Kidney epithelial cell (primary cell): Measurements from ENCODE around the gene MEIOSIN. TPM values are rescaled to one million over a fixed set of nuclear protein-coding genes. Genes with fewer than 3 reads are reported as not detected.

ENCODE experiments used
- DNase-seq: peaks from one replicate; pipeline ENCODE4 v3.0.0-alpha.2; 2010; ENCODE audit warnings: low read depth
- H3K27me3 ChIP-seq: 2 replicates; pipeline ENCODE4 v1.6.0; 2011; ENCODE audit warnings: low read length; ENCODE audit not compliant: control insufficient read depth, insufficient read depth
- H3K36me3 ChIP-seq: 2 replicates; pipeline ENCODE4 v1.5.1; 2011; ENCODE audit warnings: low read length; ENCODE audit not compliant: control insufficient read depth, insufficient read depth
- H3K4me3 ChIP-seq: 2 replicates; pipeline ENCODE4 v1.5.1; 2011; ENCODE audit warnings: low read depth, mild to moderate bottlenecking, control low read depth, low read length
- CTCF ChIP-seq: IDR thresholded peaks from 2 replicates; pipeline ENCODE4 v1.5.1; 2011; ENCODE audit warnings: mild to moderate bottlenecking, moderate library complexity, low read length, control low read depth, inconsistent platforms; ENCODE audit not compliant: insufficient read depth, poor library complexity, severe bottlenecking
- total RNA-seq: library from RNA; depleted of rRNA; stranded (reverse); fragments of >200 nt; gene quantifications from 2 replicates; pipeline ENCODE4 v1.2.3, GENCODE V29; 2015

MEIOSIN gene
- total RNA-seq, 1 donor from 2014 or later: not detected

- no peak overlapping the region for H3K4me3 ChIP-seq
- no peak for DNase-seq
- no peak for TF ChIP-seq CTCF
- no peaks in the 10 kb centered on the region for H3K27me3 ChIP-seq
- peaks cover 7% of the 10 kb centered on the region for H3K36me3 ChIP-seq
These were observed 39.7 kb downstream of the MEIOSIN start for GRCh38 chr19:45772912-45773311.

- DNase-seq: no peak
- no peak overlapping the region for H3K4me3 ChIP-seq
- H3K27me3 ChIP-seq: no peaks in the 10 kb centered on the region
- no peak for TF ChIP-seq CTCF
- peaks cover 7% of the 10 kb centered on the region for H3K36me3 ChIP-seq
These were observed 40.1 kb downstream of the MEIOSIN start for GRCh38 chr19:45773384-45773783.

- no peak for DNase-seq
- H3K36me3 ChIP-seq: peaks cover 7% of the 10 kb centered on the region
- H3K4me3 ChIP-seq: no peak overlapping the region
- no peaks in the 10 kb centered on the region for H3K27me3 ChIP-seq
- no peak for TF ChIP-seq CTCF
These were observed 41.5 kb downstream of the MEIOSIN start for GRCh38 chr19:45774765-45775164.

- Histone ChIP-seq H3K4me3 (no peak overlapping the region), H3K27me3 (no peaks in the 10 kb centered on the region), H3K36me3 (peaks cover 7% of the 10 kb centered on the region)
- DNase-seq: no peak
- TF ChIP-seq CTCF: no peak
These were observed 44.2 kb downstream of the MEIOSIN start for GRCh38 chr19:45777395-45777961.

GRCh38 chr19:45778010-45778661 is 44.9 kb downstream of the MEIOSIN start:
- Histone ChIP-seq H3K27me3 (no peaks in the 10 kb centered on the region), H3K36me3 (peaks cover 6% of the 10 kb centered on the region)
- no peak for TF ChIP-seq CTCF

More at GRCh38 chr19:45778010-45778661, 44.9 kb downstream of the MEIOSIN start:
- no peak for DNase-seq
- no peak overlapping the region for H3K4me3 ChIP-seq
